ENCODE results near the gene SPNS3.

The SPNS3 gene

DNA sequence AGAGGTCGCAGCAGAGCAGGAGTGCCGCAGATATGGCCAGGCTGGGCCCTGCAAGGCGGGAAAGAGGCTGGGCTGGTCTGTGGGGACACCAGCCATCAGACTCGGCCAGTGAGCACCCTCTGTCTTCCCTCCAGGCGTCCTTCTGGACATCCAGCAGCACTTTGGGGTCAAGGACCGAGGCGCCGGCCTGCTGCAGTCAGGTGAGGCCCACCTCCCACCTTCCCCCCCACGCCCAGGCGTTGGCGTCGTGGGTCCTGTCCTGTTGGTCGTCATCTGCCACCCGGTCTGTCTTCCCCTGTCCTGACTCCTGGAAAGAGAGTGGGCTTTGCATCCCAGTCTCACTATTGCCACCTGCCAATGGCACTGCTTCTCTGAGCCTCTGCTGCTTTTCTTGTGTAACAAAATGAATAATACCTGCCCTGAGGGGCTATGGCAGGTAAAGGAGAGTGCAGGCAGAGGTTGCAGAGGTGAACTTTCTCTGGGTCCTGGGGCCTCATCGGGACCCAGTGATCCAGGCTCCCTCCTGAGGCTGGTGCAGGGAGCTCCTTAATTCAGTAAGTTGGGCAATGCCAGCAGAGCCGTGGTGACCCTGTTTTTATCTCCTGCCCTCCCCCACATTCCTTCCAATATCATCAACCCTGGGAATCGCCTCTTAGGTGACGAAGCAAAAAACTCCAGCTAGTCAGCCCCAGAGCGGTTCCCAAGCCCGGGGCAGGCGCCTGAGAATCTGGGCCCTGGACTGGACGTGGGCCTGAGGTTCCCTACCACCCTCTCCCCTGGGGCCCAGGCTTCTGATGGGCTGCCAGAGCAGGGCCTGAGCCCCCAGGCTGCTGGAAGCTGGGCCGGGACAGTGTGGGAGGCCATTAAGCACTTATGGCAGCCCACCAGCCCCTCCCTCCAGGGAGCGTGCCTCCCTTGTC lies 79.6 kb downstream of the SPNS3 start:
- H3K18ac ChIP-seq (ENCODE audit: low read length) = peak overlapping the region; percentile 92
- H3K9ac ChIP-seq (ENCODE audit: low read depth, low read length, poor library complexity) = no peak overlapping the region
- WGBS, 2 donors (ENCODE audit: extremely low coverage in 2 of 2, insufficient read length in 2 of 2, insufficient replicate concordance in 1 of 2) = no CpG with 5 or more reads among the region's 24 CpGs
- peak overlapping the region; percentile 69 for H2BK15ac ChIP-seq (ENCODE audit: low read length)
- no peak overlapping the region for H3K23ac ChIP-seq (ENCODE audit: low read depth, low read length, poor library complexity)
- H2BK5ac ChIP-seq (ENCODE audit: low read length) = peak overlapping the region; percentile 93
- H3K14ac ChIP-seq (ENCODE audit: low read length) = no peak overlapping the region
- no peak overlapping the region for H3K4me2 ChIP-seq (ENCODE audit: insufficient read depth, low read length, poor library complexity, severe bottlenecking)
- H2AFZ ChIP-seq (ENCODE audit: low read length) = no peak overlapping the region
- H3K36me3 ChIP-seq (replicated peaks in 1 of 2; ENCODE audit: control insufficient read depth in 2 of 2, insufficient read depth in 2 of 2, low read length in 2 of 2) = no peaks in the 10 kb centered on the region
- H2BK12ac ChIP-seq (ENCODE audit: low read length) = peak overlapping the region; percentile 46
- no peaks in the 10 kb centered on the region for H3K9me3 ChIP-seq (replicated peaks in 1 of 2; ENCODE audit: control insufficient read depth in 2 of 2, insufficient read depth in 1 of 2, low read depth in 1 of 2, low read length in 2 of 2)
- peaks cover 15 to 17% of the 10 kb centered on the region in 2 donors for H3K4me1 ChIP-seq (ENCODE audit: control insufficient read depth in 2 of 2, insufficient read depth in 1 of 2, low read depth in 1 of 2, low read length in 2 of 2)
- H2AK5ac ChIP-seq (ENCODE audit: low read depth, low read length) = peak overlapping the region; percentile 98
- no peak overlapping the region for H2BK120ac ChIP-seq (ENCODE audit: low read depth, low read length)
- no peak overlapping the region for H3K27ac ChIP-seq (replicated peaks; ENCODE audit: low read length)
- H4K8ac ChIP-seq (ENCODE audit: low read depth, low read length) = no peak overlapping the region
- H3K27me3 ChIP-seq (ENCODE audit: control insufficient read depth in 3 of 3, insufficient read depth in 3 of 3, low read depth in 1 of 3, low read length in 3 of 3) = peaks cover 0 to 36% (median 0%) of the 10 kb centered on the region in 3 experiments
- H4K91ac ChIP-seq (ENCODE audit: low read depth, low read length, poor library complexity) = peak overlapping the region; percentile 77
- H3K79me1 ChIP-seq (ENCODE audit: low read depth, low read length) = no peaks in the 10 kb centered on the region
- H3K4me3 ChIP-seq (ENCODE audit: low read length in 2 of 2) = no peak overlapping the region
- peak overlapping the region; percentile 4 for H3K4ac ChIP-seq (ENCODE audit: low read length)
- no peak for DNase-seq (ENCODE audit: low spot score)

DNA sequence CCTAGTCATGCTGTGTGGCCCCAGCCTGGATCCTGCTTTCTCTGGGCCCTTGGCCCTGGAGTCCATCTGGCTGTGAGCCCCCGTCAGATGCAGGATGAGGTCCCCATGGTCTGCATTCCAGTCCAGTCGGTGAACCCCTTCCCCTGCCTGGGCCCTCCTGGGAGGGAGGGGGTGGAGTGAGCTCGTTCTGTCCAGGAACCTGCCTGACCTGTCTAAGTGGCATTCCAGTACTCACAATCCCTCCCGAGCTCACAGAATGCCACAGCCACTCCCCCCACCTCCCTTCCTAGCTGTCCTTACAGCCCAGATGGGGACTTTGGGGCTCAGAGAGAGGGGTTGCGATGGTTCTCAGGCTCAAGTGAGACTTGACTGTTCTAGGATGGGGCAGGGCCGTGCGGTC lies 80.5 kb downstream of the SPNS3 start:
- H3K36me3 ChIP-seq (replicated peaks in 1 of 2; ENCODE audit: control insufficient read depth in 2 of 2, insufficient read depth in 2 of 2, low read length in 2 of 2) = no peaks in the 10 kb centered on the region
- H3K27ac ChIP-seq (replicated peaks; ENCODE audit: low read length) = no peak overlapping the region
- no peak overlapping the region for H3K9ac ChIP-seq (ENCODE audit: low read depth, low read length, poor library complexity)
- peak overlapping the region; percentile 88 for H2AFZ ChIP-seq (ENCODE audit: low read length)
- H2AK5ac ChIP-seq (ENCODE audit: low read depth, low read length) = peak overlapping the region; percentile 98
- peak overlapping the region; percentile 78 for H3K14ac ChIP-seq (ENCODE audit: low read length)
- peak overlapping the region; percentile 16 for H3K23ac ChIP-seq (ENCODE audit: low read depth, low read length, poor library complexity)
- H2BK120ac ChIP-seq (ENCODE audit: low read depth, low read length) = no peak overlapping the region
- no peak overlapping the region for H3K4me3 ChIP-seq (ENCODE audit: low read length in 2 of 2)
- H3K4me2 ChIP-seq (ENCODE audit: insufficient read depth, low read length, poor library complexity, severe bottlenecking) = no peak overlapping the region
- H2BK5ac ChIP-seq (ENCODE audit: low read length) = peak overlapping the region; percentile 93
- peak overlapping the region; percentile 92 for H3K18ac ChIP-seq (ENCODE audit: low read length)
- H3K27me3 ChIP-seq (ENCODE audit: control insufficient read depth in 3 of 3, insufficient read depth in 3 of 3, low read depth in 1 of 3, low read length in 3 of 3) = peaks cover 0 to 32% (median 0%) of the 10 kb centered on the region in 3 experiments
- H4K91ac ChIP-seq (ENCODE audit: low read depth, low read length, poor library complexity) = no peak overlapping the region
- no peaks in the 10 kb centered on the region for H3K9me3 ChIP-seq (replicated peaks in 1 of 2; ENCODE audit: control insufficient read depth in 2 of 2, insufficient read depth in 1 of 2, low read depth in 1 of 2, low read length in 2 of 2)
- DNase-seq (ENCODE audit: low spot score) = no peak
- WGBS, 2 donors (ENCODE audit: extremely low coverage in 2 of 2, insufficient read length in 2 of 2, insufficient replicate concordance in 1 of 2) = no CpG with 5 or more reads among the region's 7 CpGs
- H4K8ac ChIP-seq (ENCODE audit: low read depth, low read length) = peak overlapping the region; percentile 52
- peak overlapping the region; percentile 82 for H2BK12ac ChIP-seq (ENCODE audit: low read length)
- H3K4ac ChIP-seq (ENCODE audit: low read length) = peak overlapping the region; percentile 4
- no peaks in the 10 kb centered on the region for H3K79me1 ChIP-seq (ENCODE audit: low read depth, low read length)
- H2BK15ac ChIP-seq (ENCODE audit: low read length) = no peak overlapping the region
- H3K4me1 ChIP-seq (ENCODE audit: control insufficient read depth in 2 of 2, insufficient read depth in 1 of 2, low read depth in 1 of 2, low read length in 2 of 2) = peaks cover 15 to 19% of the 10 kb centered on the region in 2 donors

DNA sequence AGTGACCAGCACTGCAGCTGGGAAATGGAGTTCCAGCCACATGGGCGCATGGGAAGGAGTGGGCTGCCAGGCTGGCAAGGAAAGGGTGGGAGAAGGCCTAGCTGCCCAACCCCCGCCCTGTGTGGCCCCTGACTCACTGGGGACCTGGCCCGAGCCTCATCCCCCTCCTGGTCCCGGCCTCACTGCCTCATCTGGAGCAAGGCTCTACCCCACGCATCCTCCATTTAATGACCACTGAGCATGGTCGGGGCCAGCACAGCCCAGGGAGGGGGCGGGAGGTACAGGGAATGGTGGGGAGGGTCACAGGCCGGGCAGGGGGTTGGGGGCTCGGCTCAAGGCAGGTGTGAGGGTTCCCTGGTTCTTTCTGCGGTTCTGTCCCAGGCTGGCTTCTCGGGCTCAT lies 81.0 kb downstream of the SPNS3 start:
- Histone ChIP-seq H3K36me3 (replicated peaks in 1 of 2; ENCODE audit: control insufficient read depth in 2 of 2, insufficient read depth in 2 of 2, low read length in 2 of 2) (no peaks in the 10 kb centered on the region), H3K4ac (ENCODE audit: low read length) (peak overlapping the region; percentile 95), H3K4me3 (ENCODE audit: low read length in 2 of 2) (peak overlapping the region in 1 of 2 donors; percentile 18), H3K18ac (ENCODE audit: low read length) (peak overlapping the region; percentile 92), H3K14ac (ENCODE audit: low read length) (peak overlapping the region; percentile 78), H3K27me3 (ENCODE audit: control insufficient read depth in 3 of 3, insufficient read depth in 3 of 3, low read depth in 1 of 3, low read length in 3 of 3) (peaks cover 0 to 28% (median 0%) of the 10 kb centered on the region in 3 experiments), H3K4me2 (ENCODE audit: insufficient read depth, low read length, poor library complexity, severe bottlenecking) (no peak overlapping the region), H2AK5ac (ENCODE audit: low read depth, low read length) (peak overlapping the region; percentile 98), H3K79me1 (ENCODE audit: low read depth, low read length) (no peaks in the 10 kb centered on the region), H2BK5ac (ENCODE audit: low read length) (peak overlapping the region; percentile 93), H2BK15ac (ENCODE audit: low read length) (peak overlapping the region; percentile 99), H3K23ac (ENCODE audit: low read depth, low read length, poor library complexity) (peak overlapping the region; percentile 16), H4K8ac (ENCODE audit: low read depth, low read length) (peak overlapping the region; percentile 95), H4K91ac (ENCODE audit: low read depth, low read length, poor library complexity) (peak overlapping the region; percentile 22), H3K27ac (replicated peaks; ENCODE audit: low read length) (peak overlapping the region; percentile 35), H2AFZ (ENCODE audit: low read length) (peak overlapping the region; percentile 88), H2BK12ac (ENCODE audit: low read length) (peak overlapping the region; percentile 82), H3K9ac (ENCODE audit: low read depth, low read length, poor library complexity) (peak overlapping the region; percentile 54), H3K4me1 (ENCODE audit: control insufficient read depth in 2 of 2, insufficient read depth in 1 of 2, low read depth in 1 of 2, low read length in 2 of 2) (peaks cover 19 to 22% of the 10 kb centered on the region in 2 donors), H2BK120ac (ENCODE audit: low read depth, low read length) (peak overlapping the region; percentile 95), H3K9me3 (replicated peaks in 1 of 2; ENCODE audit: control insufficient read depth in 2 of 2, insufficient read depth in 1 of 2, low read depth in 1 of 2, low read length in 2 of 2) (no peaks in the 10 kb centered on the region)
- WGBS, 2 donors (ENCODE audit: extremely low coverage in 2 of 2, insufficient read length in 2 of 2, insufficient replicate concordance in 1 of 2) = no CpG with 5 or more reads among the region's 11 CpGs
- DNase-seq (ENCODE audit: low spot score) = no peak

DNA sequence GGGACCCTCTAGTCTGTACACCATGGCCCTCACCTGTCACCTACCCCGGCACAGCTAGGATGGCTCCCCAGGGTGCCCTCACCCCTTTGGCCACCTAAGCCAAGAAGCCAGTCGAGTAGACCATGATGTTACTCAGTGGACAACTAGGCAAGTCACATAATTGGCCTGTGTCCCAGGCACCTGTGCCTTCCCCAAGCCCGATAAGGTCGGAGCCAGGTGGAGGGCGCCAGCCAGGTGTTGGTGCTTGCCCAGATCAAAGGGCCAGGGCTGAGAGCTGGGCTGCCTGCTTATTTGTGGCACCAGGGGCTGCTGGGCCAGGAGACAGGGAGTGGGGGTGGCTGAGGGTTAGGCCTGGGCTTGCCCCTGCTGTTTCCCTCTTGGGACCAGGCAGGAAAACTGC lies 81.8 kb downstream of the SPNS3 start:
- Histone ChIP-seq H3K27me3 (ENCODE audit: control insufficient read depth in 3 of 3, insufficient read depth in 3 of 3, low read depth in 1 of 3, low read length in 3 of 3) (peaks cover 0 to 21% (median 0%) of the 10 kb centered on the region in 3 experiments), H2AFZ (ENCODE audit: low read length) (peak overlapping the region; percentile 88), H3K18ac (ENCODE audit: low read length) (peak overlapping the region; percentile 89), H3K9ac (ENCODE audit: low read depth, low read length, poor library complexity) (peak overlapping the region; percentile 46), H3K14ac (ENCODE audit: low read length) (peak overlapping the region; percentile 3), H2BK15ac (ENCODE audit: low read length) (peak overlapping the region; percentile 99), H4K91ac (ENCODE audit: low read depth, low read length, poor library complexity) (no peak overlapping the region), H3K4me3 (ENCODE audit: low read length in 2 of 2) (no peak overlapping the region), H2AK5ac (ENCODE audit: low read depth, low read length) (peak overlapping the region; percentile 98), H3K36me3 (replicated peaks in 1 of 2; ENCODE audit: control insufficient read depth in 2 of 2, insufficient read depth in 2 of 2, low read length in 2 of 2) (no peaks in the 10 kb centered on the region), H2BK120ac (ENCODE audit: low read depth, low read length) (peak overlapping the region; percentile 9), H2BK5ac (ENCODE audit: low read length) (peak overlapping the region; percentile 93), H3K79me1 (ENCODE audit: low read depth, low read length) (no peaks in the 10 kb centered on the region), H3K27ac (replicated peaks; ENCODE audit: low read length) (no peak overlapping the region), H3K4me1 (ENCODE audit: control insufficient read depth in 2 of 2, insufficient read depth in 1 of 2, low read depth in 1 of 2, low read length in 2 of 2) (peaks cover 24 to 26% of the 10 kb centered on the region in 2 donors), H3K4me2 (ENCODE audit: insufficient read depth, low read length, poor library complexity, severe bottlenecking) (no peak overlapping the region), H4K8ac (ENCODE audit: low read depth, low read length) (peak overlapping the region; percentile 54), H2BK12ac (ENCODE audit: low read length) (peak overlapping the region; percentile 91), H3K23ac (ENCODE audit: low read depth, low read length, poor library complexity) (no peak overlapping the region), H3K4ac (ENCODE audit: low read length) (peak overlapping the region; percentile 72), H3K9me3 (replicated peaks in 1 of 2; ENCODE audit: control insufficient read depth in 2 of 2, insufficient read depth in 1 of 2, low read depth in 1 of 2, low read length in 2 of 2) (no peaks in the 10 kb centered on the region)
- no peak for DNase-seq (ENCODE audit: low spot score)
- no CpG with 5 or more reads among the region's 5 CpGs for WGBS, 2 donors (ENCODE audit: extremely low coverage in 2 of 2, insufficient read length in 2 of 2, insufficient replicate concordance in 1 of 2)

All from neuronal stem cell (in vitro differentiated cells).